Cardiac muscle cell (in vitro differentiated cells and primary cell): ENCODE results near the gene LRRC2. TPM values are rescaled to one million over a fixed set of nuclear protein-coding genes. Genes with fewer than 3 reads are reported as not detected.

Experiments used
- DNase-seq, 2 donors: peaks; one replicate each; pipeline versions ENCODE4 v3.0.0 to v3.0.0-alpha.2; 2010 to 2017; ENCODE audit warnings: low read depth in 1 of 2, low spot score in 1 of 2
- H3K27ac ChIP-seq: fragments of 200-600 bp; sonication (generic); 2 replicates; pipeline ENCODE4 v1.5.1; 2016
- H3K27me3 ChIP-seq: fragments of 200-600 bp; sonication (generic); 2 replicates; pipeline ENCODE4 v1.6.0; 2016; ENCODE audit warnings: control low read depth
- H3K36me3 ChIP-seq: fragments of 200-600 bp; sonication (generic); 2 replicates; pipeline ENCODE4 v1.5.1; 2016; ENCODE audit warnings: control low read depth
- H3K4me1 ChIP-seq: fragments of 200-600 bp; sonication (generic); 2 replicates; pipeline ENCODE4 v1.8.1; 2017; ENCODE audit warnings: low read depth, mild to moderate bottlenecking, mixed run types
- H3K4me3 ChIP-seq: fragments of 200-600 bp; sonication (generic); 2 replicates; pipeline ENCODE4 v1.5.1; 2016; ENCODE audit warnings: mild to moderate bottlenecking
- H3K9me3 ChIP-seq: fragments of 200-600 bp; sonication (generic); 2 replicates; pipeline ENCODE4 v1.5.1; 2017; ENCODE audit warnings: low read depth, mild to moderate bottlenecking, control low read depth
- polyA plus RNA-seq: library from polyadenylated mRNA; unstranded; fragments of >200 nt; fragmentation: Nextera tagmentation; extraction: Ambion mirVana; gene quantifications from 2 replicates; pipeline ENCODE4 v1.2.1, GENCODE V29; 2016
- total RNA-seq: library from RNA; depleted of rRNA; stranded (reverse); fragments of >200 nt; gene quantifications from 2 replicates; pipeline ENCODE4 v1.2.3, GENCODE V29; 2016
- TF ChIP-seq, protein P1 (sequence below): IDR thresholded peaks from 2 replicates; pipeline ENCODE4 v1.5.1; 2012; ENCODE audit warnings: low read depth, mild to moderate bottlenecking, low read length

LRRC2 gene
- total and polyA plus RNA-seq, 2 experiments from 2014 or later = 0.77 to 1.6 TPM

DNA sequence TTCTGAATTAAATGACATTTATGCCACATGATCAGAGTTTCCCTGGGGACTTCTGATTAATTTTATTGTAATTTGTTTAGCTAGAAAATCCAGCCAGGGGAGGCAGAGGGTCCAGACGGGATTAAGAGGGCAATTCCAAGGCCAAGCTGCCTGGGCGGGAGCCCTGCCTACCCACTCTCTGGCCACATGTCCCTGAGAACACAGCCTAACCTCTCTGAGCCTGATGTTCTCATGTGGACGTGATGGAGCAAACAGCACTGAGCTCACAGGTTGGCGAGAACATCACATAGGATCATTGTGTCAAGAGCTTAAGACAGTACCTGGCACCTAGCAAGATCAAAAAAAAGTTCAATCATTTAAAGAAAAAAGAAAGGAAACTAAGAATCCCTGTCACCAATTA is 1.0 kb downstream of the LRRC2 start:
- DNase-seq = no peak
- Histone ChIP-seq H3K27me3 (no peaks in the 10 kb centered on the region), H3K36me3 (no peaks in the 10 kb centered on the region), H3K4me3 (no peak overlapping the region), H3K4me1 (no peaks in the 10 kb centered on the region), H3K27ac (no peak overlapping the region), H3K9me3 (no peaks in the 10 kb centered on the region)
- TF ChIP-seq, protein P1, sequence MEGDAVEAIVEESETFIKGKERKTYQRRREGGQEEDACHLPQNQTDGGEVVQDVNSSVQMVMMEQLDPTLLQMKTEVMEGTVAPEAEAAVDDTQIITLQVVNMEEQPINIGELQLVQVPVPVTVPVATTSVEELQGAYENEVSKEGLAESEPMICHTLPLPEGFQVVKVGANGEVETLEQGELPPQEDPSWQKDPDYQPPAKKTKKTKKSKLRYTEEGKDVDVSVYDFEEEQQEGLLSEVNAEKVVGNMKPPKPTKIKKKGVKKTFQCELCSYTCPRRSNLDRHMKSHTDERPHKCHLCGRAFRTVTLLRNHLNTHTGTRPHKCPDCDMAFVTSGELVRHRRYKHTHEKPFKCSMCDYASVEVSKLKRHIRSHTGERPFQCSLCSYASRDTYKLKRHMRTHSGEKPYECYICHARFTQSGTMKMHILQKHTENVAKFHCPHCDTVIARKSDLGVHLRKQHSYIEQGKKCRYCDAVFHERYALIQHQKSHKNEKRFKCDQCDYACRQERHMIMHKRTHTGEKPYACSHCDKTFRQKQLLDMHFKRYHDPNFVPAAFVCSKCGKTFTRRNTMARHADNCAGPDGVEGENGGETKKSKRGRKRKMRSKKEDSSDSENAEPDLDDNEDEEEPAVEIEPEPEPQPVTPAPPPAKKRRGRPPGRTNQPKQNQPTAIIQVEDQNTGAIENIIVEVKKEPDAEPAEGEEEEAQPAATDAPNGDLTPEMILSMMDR = no peak

DNA sequence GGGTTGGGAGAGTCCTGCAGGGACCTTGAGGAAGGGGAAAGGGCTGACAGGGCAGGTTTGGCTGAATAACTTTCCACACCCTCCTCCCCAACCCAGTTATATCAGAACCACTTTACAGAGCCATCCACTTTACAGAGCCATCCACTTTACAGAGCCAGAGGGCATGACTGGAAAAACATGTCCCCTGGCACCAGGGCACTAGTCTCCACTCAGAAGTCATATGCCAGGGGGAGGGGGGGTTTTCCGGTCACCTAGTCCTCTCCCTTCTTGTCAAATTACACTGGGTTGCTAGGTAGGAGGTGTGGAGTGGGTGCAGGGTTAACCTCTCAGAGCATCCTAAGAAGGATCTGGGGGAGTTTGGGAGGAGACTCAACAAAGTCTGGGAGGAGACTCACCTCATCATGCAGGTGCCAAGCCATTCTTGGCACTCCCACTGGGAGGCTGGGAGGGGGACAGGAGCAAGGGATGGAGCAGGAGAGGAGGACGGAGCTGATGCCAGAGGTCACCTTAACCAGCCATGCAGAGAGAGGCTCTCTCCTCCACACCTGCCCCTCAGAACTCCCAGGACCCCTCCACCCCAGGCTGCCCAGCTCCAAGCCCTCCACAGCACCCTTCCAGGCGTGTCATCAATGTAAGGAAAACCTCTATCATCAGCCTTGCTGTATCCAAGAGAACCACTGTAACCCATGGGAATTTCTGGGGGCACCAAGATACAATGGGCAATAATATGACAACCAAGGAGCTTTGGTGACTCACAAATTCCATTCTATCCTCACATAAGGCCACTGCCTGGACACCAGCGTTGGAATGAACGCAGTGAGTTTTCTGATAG is 1.7 kb downstream of the LRRC2 start:
- Histone ChIP-seq H3K36me3 (no peaks in the 10 kb centered on the region), H3K27me3 (no peaks in the 10 kb centered on the region), H3K9me3 (no peaks in the 10 kb centered on the region), H3K4me1 (no peaks in the 10 kb centered on the region), H3K27ac (no peak overlapping the region), H3K4me3 (no peak overlapping the region)
- TF ChIP-seq, protein P1 = no peak
- DNase-seq = no peak

DNA sequence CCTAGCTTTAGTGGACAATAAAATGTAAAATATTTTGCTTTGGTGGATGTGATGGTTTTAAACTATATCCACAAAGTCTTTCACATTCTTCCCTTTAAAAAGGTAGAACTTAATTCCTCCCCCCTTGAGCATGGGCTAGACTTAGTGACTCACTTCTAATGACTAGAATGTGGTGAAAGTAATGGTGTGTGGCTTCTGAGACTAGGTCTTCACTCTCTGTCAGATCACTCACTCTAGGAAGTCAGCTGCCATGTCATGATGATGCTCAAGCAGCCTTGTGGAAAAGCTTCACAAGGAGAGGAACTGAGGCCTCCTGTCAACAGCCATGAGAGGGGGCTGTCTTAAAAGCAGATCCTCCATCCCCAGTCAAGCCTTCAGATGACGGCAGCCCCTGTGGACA is 4.2 kb downstream of the LRRC2 start:
- H3K27ac ChIP-seq = no peak overlapping the region
- no peaks in the 10 kb centered on the region for H3K27me3 ChIP-seq
- H3K36me3 ChIP-seq = no peaks in the 10 kb centered on the region
- DNase-seq = no peak
- TF ChIP-seq, protein P1 = no peak
- no peaks in the 10 kb centered on the region for H3K4me1 ChIP-seq
- H3K4me3 ChIP-seq = no peak overlapping the region
- no peaks in the 10 kb centered on the region for H3K9me3 ChIP-seq

DNA sequence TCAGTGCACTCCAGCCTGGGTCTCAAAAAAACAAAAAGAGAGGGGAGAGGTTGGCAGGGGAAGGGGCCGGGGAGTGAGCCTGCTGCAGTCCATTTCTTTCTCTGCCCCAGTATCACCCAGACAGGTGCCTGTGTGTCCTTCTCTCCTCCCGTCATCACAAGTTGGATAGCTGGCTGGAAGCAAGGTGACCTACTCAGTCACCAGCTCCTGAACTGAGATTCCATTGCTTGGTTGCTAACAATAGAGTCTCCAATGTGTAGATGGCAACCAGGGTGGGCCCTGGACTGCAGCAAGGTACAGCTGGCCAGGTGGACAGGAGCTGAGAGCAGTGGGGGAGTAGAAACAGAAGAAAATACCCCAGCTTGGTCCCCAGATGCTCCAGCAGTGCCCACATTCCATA is 4.6 kb downstream of the LRRC2 start:
- no peak for DNase-seq
- H3K36me3 ChIP-seq = no peaks in the 10 kb centered on the region
- no peaks in the 10 kb centered on the region for H3K9me3 ChIP-seq
- no peak overlapping the region for H3K27ac ChIP-seq
- TF ChIP-seq, protein P1 = no peak
- H3K27me3 ChIP-seq = no peaks in the 10 kb centered on the region
- no peaks in the 10 kb centered on the region for H3K4me1 ChIP-seq
- H3K4me3 ChIP-seq = no peak overlapping the region

DNA sequence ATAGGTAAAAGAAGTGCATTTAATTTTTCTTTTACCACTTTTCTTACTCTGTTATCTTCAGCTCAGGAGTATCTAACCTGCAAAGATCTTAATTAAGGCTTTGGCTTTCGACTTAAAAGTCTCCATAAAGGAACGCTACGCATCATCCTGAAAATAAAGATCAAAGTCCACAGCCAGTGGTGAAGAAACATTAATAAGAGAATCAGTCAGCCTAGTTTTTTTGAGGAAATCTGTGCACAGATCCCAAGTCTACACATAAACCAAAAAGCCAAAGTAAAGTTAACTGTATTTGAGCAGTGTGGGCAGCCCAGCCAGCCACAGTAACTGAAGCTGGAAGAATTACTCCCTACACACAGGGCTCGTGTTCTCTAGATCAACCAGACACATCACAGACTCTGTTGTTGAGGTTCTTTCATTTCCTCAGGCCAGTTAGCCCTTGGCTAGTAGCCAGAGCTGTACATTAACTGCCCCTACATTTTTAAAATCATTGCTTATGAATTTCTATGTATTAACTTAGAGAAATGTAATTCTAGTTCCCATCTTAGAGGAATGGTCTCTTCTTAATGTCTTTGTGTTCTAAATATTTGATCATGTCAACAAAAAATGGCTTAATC is 6.9 kb downstream of the LRRC2 start:
- Histone ChIP-seq H3K9me3 (no peaks in the 10 kb centered on the region), H3K27me3 (no peaks in the 10 kb centered on the region), H3K27ac (no peak overlapping the region), H3K4me1 (no peaks in the 10 kb centered on the region), H3K36me3 (no peaks in the 10 kb centered on the region), H3K4me3 (no peak overlapping the region)
- TF ChIP-seq, protein P1 = no peak
- no peak for DNase-seq
